ENCODE results near the gene RETREG2.

RETREG2 gene

GRCh38 chr2:219177552-219178376, at the start of gene RETREG2:
Gene RETREG2 (plus strand): TSS chr2:219178275. CDS start chr2:219178353, 78 bp downstream.
- peak; percentile 88 for DNase-seq

- DNase-seq, result no peak
These were observed 49.7 kb upstream of the RETREG2 start for GRCh38 chr2:219128396-219128795.

GRCh38 chr2:219129589-219129988, 48.5 kb upstream of the RETREG2 start:
- no peak for DNase-seq

GRCh38 chr2:219131327-219131726, 46.7 kb upstream of the RETREG2 start:
- no peak for DNase-seq

- no peak for DNase-seq
These were observed 46.3 kb upstream of the RETREG2 start for GRCh38 chr2:219131744-219132143.

GRCh38 chr2:219133976-219134375, 44.1 kb upstream of the RETREG2 start:
- no peak for DNase-seq

GRCh38 chr2:219140722-219141121, 37.4 kb upstream of the RETREG2 start:
- DNase-seq, result no peak

GRCh38 chr2:219142329-219142728, 35.7 kb upstream of the RETREG2 start:
- DNase-seq, result no peak

GRCh38 chr2:219149667-219150066, 28.4 kb upstream of the RETREG2 start:
- DNase-seq, result no peak

GRCh38 chr2:219155054-219155644, 22.9 kb upstream of the RETREG2 start:
- DNase-seq, result no peak

GRCh38 chr2:219157396-219157795, 20.7 kb upstream of the RETREG2 start:
- no peak for DNase-seq

- no peak for DNase-seq
These were observed 20.1 kb upstream of the RETREG2 start for GRCh38 chr2:219158025-219158424.

GRCh38 chr2:219158586-219158985, 19.5 kb upstream of the RETREG2 start:
- no peak for DNase-seq

GRCh38 chr2:219159771-219160185, 18.3 kb upstream of the RETREG2 start:
- DNase-seq, result no peak

- DNase-seq, result peak; percentile 97
These were observed 17.7 kb upstream of the RETREG2 start, which contains the start of gene NHEJ1 for GRCh38 chr2:219160186-219161017. Gene NHEJ1 (minus strand): TSS chr2:219160815. CDS start chr2:219158362, 2,453 bp downstream.

- no peak for DNase-seq
These were observed 17.0 kb upstream of the RETREG2 start for GRCh38 chr2:219161097-219161496.

- no peak for DNase-seq
These were observed 14.9 kb upstream of the RETREG2 start for GRCh38 chr2:219163156-219163555.

- DNase-seq, result no peak
These were observed 12.8 kb upstream of the RETREG2 start for GRCh38 chr2:219165058-219165911.

GRCh38 chr2:219167997-219168396, 10.1 kb upstream of the RETREG2 start:
- DNase-seq, result no peak

- DNase-seq, result no peak
These were observed 9.5 kb upstream of the RETREG2 start for GRCh38 chr2:219168526-219168925.

GRCh38 chr2:219168932-219169331, 9.1 kb upstream of the RETREG2 start:
- DNase-seq, result no peak

- DNase-seq, result no peak
These were observed 8.0 kb upstream of the RETREG2 start, which contains the start of gene SLC23A3 for GRCh38 chr2:219169930-219170654. Gene SLC23A3 (minus strand): TSS chr2:219170029. CDS start chr2:219169984, 45 bp downstream.

All from activated CD8-positive, alpha-beta memory T cell treated with anti-CD3 and anti-CD28 coated beads, Interleukin-2, amount 50 U/mL, for 48 hours (primary cell).